C4-2B (cell line): ENCODE results near the gene CDYL.

Source experiments
- H3K27ac ChIP-seq: fragments of 450-650 bp; 2 replicates; pipeline ENCODE4 v1.5.1; 2017
- ZFX ChIP-seq: fragments of 450-650 bp; IDR thresholded peaks from 2 replicates; pipeline ENCODE4 v1.6.1; 2017
- TF ChIP-seq, protein P1 (sequence below): fragments of 450-650 bp; conservative IDR thresholded peaks from 2 replicates; pipeline ENCODE4 v1.5.1; 2017; ENCODE audit warnings: mild to moderate bottlenecking

Gene CDYL

DNA sequence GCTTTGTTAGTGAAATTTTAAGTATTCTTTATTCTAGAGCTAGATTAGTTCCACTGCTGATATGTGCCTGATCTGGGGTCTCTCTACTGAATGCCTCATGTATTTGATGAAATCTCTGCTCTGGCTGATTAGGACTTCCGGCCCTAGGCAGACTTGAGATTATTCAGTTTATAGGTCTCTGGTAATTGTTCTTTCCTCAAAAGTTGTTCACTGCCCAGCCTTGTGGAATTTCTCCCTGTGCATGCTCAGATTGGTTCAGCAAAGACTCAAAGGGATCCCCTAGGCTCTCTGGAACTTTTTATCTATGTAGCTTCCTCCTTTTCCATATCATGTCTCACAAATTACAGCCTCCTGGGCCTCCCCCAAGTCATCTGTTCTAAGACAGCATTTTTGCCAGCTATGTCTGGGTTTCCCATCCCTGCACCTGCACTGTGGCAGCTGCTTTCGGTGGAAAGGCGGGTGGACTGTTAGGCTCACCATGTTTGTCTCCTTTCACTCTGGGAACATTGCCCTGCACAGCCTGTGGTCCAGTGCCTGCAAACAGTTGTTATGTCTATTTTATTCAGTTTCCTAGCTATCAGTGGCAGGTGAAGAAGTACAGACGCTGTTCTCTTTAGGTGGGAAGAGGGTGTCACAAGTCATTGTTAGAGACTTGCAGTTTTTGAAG is 154.0 kb downstream of the CDYL start:
- TF ChIP-seq, protein P1, sequence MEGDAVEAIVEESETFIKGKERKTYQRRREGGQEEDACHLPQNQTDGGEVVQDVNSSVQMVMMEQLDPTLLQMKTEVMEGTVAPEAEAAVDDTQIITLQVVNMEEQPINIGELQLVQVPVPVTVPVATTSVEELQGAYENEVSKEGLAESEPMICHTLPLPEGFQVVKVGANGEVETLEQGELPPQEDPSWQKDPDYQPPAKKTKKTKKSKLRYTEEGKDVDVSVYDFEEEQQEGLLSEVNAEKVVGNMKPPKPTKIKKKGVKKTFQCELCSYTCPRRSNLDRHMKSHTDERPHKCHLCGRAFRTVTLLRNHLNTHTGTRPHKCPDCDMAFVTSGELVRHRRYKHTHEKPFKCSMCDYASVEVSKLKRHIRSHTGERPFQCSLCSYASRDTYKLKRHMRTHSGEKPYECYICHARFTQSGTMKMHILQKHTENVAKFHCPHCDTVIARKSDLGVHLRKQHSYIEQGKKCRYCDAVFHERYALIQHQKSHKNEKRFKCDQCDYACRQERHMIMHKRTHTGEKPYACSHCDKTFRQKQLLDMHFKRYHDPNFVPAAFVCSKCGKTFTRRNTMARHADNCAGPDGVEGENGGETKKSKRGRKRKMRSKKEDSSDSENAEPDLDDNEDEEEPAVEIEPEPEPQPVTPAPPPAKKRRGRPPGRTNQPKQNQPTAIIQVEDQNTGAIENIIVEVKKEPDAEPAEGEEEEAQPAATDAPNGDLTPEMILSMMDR = no peak
- no peak for TF ChIP-seq ZFX
- H3K27ac ChIP-seq = no peak overlapping the region

DNA sequence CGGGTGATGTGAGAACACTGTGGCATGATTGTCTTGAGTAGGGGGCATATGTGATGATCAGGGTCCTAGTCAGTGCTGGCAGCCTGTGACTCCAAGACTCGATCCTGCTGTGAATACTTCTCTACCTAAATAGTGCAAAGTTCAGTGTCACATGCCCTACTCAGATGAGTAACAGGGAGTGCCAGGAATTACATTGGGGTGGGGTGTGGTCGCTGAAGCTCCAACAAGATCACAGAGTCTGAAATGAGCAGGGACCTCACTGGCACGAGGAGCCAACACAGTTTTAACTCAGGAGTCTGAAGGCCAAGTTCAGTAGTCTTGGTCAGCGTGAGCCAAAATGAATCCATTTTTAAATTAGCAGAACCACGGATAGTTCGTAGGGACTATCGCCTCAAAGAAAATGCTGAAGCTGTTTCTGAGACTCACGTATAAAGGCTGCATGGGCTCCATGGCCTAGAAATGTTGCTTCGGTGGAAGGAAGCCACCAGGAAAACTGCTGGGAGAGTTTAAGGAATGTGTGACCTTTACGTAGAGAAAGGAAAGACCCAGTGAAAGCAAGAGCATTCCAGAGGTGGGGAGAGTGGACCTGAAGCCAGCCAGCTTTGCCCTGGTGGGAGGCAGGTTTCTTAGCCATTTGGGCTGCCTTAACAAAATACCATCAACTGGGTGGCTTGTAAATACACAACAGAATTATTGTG is 155.5 kb downstream of the CDYL start:
- TF ChIP-seq, protein P1 = no peak
- no peak for TF ChIP-seq ZFX
- no peak overlapping the region for H3K27ac ChIP-seq

DNA sequence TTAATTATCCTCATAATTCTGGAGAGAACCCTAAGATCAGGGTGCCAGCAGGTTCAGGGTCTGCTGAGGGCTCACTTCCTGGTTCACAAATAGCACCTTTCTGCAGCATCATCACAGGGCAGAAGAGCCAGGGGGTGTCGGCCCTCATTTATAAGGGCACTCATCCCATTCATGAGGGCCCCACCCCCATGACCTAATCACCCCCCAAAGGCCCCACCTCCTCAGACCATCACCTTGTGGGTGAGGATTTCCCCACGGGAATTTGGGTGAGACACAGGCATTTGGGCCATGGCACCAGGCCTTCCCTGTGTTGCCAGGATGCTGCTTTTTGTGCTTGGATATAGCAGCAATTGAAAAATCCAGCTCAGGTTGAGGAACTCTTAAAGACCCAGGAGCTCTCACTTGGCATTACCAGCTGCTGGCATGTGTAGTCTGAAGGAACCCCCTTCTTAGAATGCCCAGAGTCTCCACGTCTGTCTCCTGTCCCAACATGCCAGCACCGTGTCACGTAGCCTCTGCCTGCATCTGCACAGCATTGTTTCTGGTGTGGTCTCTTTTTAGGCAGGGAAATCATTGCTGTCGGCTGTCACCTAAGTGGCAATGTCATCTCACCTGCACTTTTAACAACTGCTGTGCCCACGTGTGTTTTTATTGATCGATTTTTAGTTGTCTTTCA is 156.2 kb downstream of the CDYL start:
- TF ChIP-seq, protein P1 = no peak
- no peak for TF ChIP-seq ZFX
- H3K27ac ChIP-seq = no peak overlapping the region

DNA sequence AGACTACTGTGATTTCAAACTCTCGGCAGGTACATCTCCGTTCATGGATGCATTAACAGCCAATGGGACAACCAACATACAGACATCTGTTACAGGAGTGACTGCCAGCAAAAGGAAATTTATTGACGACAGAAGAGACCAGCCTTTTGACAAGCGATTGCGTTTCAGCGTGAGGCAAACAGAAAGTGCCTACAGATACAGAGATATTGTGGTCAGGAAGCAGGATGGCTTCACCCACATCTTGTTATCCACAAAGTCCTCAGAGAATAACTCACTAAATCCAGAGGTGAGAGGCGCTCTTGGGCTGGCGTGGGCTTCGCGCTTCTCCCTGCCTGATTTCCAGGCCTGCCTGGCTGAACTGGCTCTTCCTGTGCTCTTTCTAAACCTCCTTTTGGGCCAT is 159.3 kb downstream of the CDYL start:
- no peak overlapping the region for H3K27ac ChIP-seq

DNA sequence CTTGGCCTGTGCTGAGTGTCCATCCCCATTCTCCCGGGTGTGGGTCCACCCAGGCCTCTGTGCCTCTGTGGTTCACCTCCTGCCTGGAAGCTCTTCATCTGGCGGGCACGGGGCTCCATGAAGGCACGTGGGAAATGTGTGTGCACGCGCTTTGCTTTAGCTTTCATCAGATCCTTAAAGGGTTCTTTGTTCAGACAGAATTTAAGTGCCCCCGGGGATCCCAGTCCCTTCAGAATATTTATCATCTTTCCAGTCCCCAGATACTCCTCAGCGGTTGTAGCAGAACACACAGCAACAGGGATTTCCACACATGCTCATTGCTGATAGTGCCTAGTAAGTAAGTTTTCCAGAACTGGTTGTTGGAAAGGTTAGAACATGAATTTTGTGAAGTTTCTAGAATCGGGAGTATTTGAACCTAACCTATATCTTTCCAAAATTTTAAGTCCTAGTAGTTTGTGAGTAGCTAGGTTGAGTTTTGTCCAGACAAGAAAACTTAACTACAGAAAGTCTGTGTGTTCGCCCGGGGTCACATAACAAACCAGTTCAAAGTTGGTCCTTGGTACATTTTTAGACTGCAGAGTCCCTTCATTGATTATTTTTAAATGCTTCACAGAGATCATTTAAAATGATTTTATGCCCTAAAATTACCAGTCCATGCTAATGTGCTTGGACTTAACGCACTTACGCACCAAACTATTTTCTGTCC is 159.9 kb downstream of the CDYL start:
- H3K27ac ChIP-seq = no peak overlapping the region

More for the DNA sequence above, 159.3 kb downstream of the CDYL start:
- TF ChIP-seq, protein P1 = no peak

DNA sequence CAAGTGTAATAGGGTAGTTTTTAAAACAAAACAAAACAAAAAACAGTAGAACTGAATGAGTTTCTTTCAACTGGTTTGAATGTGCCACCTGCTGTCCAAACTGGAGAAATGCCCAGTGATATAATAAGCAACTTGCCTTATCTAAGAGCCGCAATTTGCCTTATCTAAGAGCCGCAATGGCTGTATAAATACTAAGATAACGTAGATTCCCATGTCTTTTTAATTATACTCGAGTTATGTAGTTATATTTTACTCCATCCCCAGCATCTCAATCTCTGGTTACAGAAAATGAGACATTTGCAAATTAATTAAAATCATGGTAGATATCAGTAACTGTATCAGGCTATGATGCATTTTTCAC is 160.5 kb downstream of the CDYL start:
- TF ChIP-seq, protein P1 = peak; percentile 75
- no peak for TF ChIP-seq ZFX
- no peak overlapping the region for H3K27ac ChIP-seq

More for the DNA sequence above, 159.9 kb downstream of the CDYL start:
- TF ChIP-seq ZFX = no peak
- TF ChIP-seq, protein P1 = no peak

DNA sequence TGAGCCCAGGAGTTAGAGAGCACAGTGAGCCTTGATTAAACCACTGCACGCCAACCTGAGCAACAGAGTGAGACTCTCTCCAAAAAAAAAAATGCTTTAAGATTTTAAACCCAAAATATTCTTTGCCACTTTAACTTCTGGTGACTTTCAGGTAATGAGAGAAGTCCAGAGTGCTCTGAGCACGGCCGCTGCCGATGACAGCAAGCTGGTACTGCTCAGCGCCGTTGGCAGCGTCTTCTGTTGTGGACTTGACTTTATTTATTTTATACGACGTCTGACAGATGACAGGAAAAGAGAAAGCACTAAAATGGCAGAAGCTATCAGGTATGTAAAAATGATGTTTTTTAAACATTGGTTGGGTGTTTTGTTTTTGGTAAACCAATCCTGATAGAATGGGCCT is 161.2 kb downstream of the CDYL start:
- no peak overlapping the region for H3K27ac ChIP-seq
- TF ChIP-seq, protein P1 = no peak
- TF ChIP-seq ZFX = no peak
